GM23248 (cell line): ENCODE results near the gene RAB9A.

Source experiments
- EZH2 ChIP-seq: fragments of 200-600 bp; sonication (generic); IDR thresholded peaks from 2 replicates; pipeline ENCODE4 v1.6.1; 2018; ENCODE audit warnings: antibody characterized with exemption, mild to moderate bottlenecking; ENCODE audit not compliant: insufficient read depth, poor library complexity, severe bottlenecking
- EZH2phosphoT487 ChIP-seq: fragments of 200-600 bp; sonication (generic); IDR thresholded peaks from 2 replicates; pipeline ENCODE4 v1.6.1; 2018; ENCODE audit warnings: antibody characterized with exemption, moderate library complexity, mild to moderate bottlenecking, low read depth; ENCODE audit not compliant: insufficient read depth

GRCh38 chrX:13716905-13717304 is 28.0 kb downstream of the RAB9A start:
- TF ChIP-seq EZH2: no peak
- TF ChIP-seq EZH2phosphoT487: no peak
